Measurements from ENCODE around the gene KCNE4.

Gene KCNE4

GRCh38 chr2:223041527-223042109 is 10.4 kb upstream of the KCNE4 start:
- DNase-seq: peak; percentile 100

GRCh38 chr2:223042284-223042683 is 9.7 kb upstream of the KCNE4 start:
- DNase-seq: no peak

DNA sequence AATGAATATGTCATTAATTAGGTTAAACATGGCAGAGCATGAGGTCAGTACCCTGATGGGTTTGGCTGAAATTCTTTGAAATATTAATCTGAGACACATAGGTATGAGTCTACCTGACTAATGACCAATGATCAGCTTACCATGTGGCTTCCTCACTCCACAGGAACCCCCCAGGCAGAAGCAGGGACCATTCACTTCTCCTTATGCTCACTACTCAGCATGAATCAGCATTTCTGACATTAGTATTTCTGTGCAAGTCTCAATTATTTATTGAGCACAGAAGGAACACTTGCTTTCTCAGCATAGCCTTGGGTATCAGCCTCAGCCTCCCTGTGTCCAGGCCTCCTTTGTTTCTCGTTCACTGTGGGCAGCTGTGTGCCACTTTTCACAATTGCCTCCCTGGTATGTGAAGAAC is 9.3 kb upstream of the KCNE4 start:
- peak; percentile 70 for DNase-seq

- no peak for DNase-seq
Measured at GRCh38 chr2:223043164-223043941, 8.6 kb upstream of the KCNE4 start.

GRCh38 chr2:223044092-223044836 is 7.7 kb upstream of the KCNE4 start:
- DNase-seq: no peak

- no peak for DNase-seq
Measured at GRCh38 chr2:223044916-223045700, 6.9 kb upstream of the KCNE4 start.

- peak; percentile 88 for DNase-seq
Measured at GRCh38 chr2:223046470-223047040, 5.4 kb upstream of the KCNE4 start.

DNA sequence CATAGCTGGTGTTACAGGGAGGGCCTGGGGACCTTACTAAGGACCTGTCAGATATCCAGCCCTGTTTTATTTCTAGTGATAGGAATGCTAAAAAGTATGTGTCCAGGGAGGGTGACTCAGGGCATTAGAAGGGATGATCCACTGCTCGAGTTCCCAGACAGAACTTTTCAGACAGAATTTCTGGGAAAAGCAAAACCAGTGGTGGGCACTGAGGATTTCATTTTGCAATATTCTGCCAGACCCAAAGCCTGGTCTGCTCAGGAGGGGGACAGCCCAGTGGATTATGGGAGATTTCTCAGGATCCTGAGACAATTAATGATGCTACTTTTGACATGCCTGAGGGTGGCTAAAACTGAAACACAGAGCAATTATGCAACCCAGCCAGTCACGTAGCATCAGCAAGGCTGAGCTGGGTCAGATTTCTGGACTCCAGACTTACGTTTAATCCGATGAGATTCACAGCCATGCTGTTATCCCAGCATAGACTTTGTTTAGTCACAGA is 4.7 kb upstream of the KCNE4 start:
- DNase-seq: peak; percentile 98

GRCh38 chr2:223048519-223048918 is 3.5 kb upstream of the KCNE4 start:
- DNase-seq: no peak

DNA sequence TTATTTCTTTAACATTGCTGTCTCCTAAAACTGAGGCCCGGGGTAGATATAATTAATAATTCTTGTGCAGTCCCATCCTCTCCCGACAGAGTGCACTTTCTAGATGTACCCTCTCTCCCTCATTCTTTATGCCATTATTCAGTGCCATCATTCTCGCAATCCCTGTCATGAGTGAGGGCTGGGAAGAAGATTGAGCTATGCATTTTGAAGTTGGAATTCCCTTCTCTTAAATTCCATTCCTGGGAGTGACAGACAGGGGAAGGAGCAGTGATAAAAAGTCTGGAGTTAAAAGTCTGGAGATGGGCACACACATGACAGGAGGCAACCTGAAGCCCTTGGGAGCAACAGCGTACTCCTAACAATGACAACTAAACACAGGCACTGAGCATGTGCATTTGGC is 2.6 kb upstream of the KCNE4 start:
- DNase-seq: no peak

DNA sequence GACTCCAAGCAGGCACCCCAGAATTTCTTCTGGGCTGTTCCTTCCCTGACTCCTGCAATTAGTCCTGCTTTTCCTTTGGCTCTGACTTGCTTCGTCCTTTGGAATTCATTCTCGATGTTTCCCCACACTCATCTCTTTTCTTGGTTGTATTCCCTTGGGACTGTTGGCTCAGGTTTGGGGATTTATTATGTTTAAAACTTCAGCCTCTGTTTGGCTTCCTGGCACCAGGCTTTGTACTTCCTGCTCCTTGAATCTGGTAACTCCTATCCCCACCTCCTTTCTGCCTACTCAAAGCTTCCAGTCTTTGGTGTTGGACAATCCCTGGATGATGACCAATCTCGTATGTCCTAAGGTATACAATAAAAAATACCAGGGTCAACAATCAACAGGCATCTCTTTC is 1.8 kb upstream of the KCNE4 start:
- no peak for DNase-seq

- peak; percentile 77 for DNase-seq
Measured at GRCh38 chr2:223050900-223051504, 988 bp upstream of the KCNE4 start.

DNA sequence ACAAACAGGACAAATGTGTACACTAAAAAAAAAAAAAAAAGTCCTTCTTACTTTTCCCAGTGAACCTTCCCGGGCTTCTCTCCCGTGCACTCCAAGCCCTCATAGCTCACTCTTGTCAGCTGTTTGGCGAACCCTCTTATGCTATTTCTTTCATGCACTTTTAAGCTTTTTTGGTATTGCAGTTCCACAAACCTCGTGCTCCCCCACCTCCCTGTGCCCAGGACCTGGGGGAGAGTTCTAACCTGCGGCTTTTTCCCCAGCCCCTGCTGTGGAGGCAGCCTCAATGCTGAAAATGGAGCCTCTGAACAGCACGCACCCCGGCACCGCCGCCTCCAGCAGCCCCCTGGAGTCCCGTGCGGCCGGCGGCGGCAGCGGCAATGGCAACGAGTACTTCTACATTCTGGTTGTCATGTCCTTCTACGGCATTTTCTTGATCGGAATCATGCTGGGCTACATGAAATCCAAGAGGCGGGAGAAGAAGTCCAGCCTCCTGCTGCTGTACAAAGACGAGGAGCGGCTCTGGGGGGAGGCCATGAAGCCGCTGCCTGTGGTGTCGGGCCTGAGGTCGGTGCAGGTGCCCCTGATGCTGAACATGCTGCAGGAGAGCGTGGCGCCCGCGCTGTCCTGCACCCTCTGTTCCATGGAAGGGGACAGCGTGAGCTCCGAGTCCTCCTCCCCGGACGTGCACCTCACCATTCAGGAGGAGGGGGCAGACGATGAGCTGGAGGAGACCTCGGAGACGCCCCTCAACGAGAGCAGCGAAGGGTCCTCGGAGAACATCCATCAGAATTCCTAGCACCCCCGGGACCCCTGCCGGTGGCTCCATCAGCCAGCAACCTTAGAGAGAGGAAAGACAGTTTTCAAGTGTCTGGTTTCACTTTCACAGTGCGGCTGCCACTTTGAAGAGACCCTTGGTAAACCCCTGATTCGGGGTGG is 826 bp downstream of the KCNE4 start:
- peak; percentile 43 for DNase-seq

- DNase-seq: no peak
Measured at GRCh38 chr2:223053484-223054192, 1.6 kb downstream of the KCNE4 start.

- peak; percentile 89 for DNase-seq
Measured at GRCh38 chr2:223054193-223054781, 2.3 kb downstream of the KCNE4 start.

GRCh38 chr2:223055140-223055539 is 3.1 kb downstream of the KCNE4 start:
- DNase-seq: peak; percentile 89

DNA sequence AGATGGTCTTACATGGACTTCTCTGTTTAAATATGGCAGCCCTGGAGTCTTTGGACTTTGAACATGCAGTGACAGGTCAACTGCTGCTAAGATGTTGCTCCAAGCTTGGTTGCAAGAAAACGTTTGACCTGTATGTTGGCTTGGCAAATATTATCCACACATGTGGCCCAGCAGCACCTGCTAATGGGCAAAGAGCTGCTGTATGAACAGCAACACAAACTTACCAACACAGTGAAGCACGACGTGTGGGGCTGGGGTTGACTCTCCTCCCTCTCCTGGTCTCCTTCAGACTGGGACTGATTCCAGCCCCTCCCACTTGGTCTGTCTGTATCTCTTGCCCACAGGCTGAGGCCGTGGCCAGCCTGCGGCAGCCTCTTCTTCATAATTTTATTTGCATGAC is 3.8 kb downstream of the KCNE4 start:
- DNase-seq: no peak

DNA sequence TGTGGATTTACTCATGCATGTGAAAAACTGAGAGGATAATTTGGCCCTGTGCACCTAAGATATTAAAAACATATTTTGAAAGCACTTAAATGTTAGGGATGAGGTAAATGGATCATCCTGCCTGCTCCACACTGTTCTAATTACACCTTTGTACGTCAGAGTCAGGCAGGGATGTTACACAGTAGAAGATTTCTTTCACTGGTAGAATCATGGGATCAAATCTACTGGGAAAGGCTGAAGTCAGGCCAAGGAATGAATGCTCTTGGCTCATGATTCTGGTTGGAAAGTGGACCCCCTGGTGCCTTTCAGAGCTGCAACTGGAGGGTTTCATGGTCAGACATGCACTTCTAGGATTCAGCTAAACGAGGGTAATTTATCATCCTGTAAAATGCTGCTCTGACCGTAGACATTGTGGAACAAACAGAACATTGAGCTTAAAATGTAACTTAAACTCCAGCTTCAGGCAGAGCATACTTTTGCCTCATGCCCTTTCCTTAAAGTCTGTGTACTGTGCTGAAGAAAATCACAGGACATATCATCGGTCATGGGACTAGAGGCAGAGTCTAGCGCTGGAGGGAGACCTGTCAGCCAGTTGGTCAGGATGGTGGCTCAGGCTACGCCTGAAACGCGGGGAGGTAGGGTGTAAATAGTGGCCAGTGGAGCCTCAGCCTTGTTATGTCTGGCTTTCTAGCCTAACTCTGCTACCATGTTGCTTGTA is 4.9 kb downstream of the KCNE4 start:
- peak; percentile 77 for DNase-seq

- DNase-seq: peak; percentile 36
Measured at GRCh38 chr2:223057569-223057968, 5.6 kb downstream of the KCNE4 start.

Measured in fibroblast of skin of scalp (primary cell).